DND-41 (cell line): ENCODE results near the gene SLC18A3.

Experiments used
- ATAC-seq: fragments of 200-7000 bp; cut with Tn5 transposase; 3 replicates; pipeline ENCODE4 v1.9.1; 2021; ENCODE audit warnings: low read depth; ENCODE audit not compliant: insufficient read depth
- DNase-seq: peaks from one replicate; pipeline ENCODE4 v3.0.0-alpha.2; 2020
- H2AFZ ChIP-seq: 2 replicates; pipeline ENCODE4 v1.6.0; 2012; ENCODE audit warnings: low read depth, low read length
- H3K27ac ChIP-seq: 2 replicates; pipeline ENCODE4 v1.5.1; 2012; ENCODE audit warnings: low read length, inconsistent platforms
- H3K27me3 ChIP-seq: fragments of 200-600 bp; sonication (generic); 2 replicates; pipeline ENCODE4 v1.6.0; 2012; ENCODE audit warnings: low read length, mild to moderate bottlenecking, inconsistent platforms; ENCODE audit not compliant: insufficient read depth, poor library complexity
- H3K36me3 ChIP-seq: 2 replicates; pipeline ENCODE4 v1.5.1; 2012; ENCODE audit warnings: low read length, inconsistent platforms; ENCODE audit not compliant: insufficient read depth
- H3K4me1 ChIP-seq: 2 replicates; pipeline ENCODE4 v1.5.1; 2012; ENCODE audit warnings: mild to moderate bottlenecking, low read length; ENCODE audit not compliant: insufficient read depth
- H3K4me2 ChIP-seq: 2 replicates; pipeline ENCODE4 v1.6.0; 2012; ENCODE audit warnings: mild to moderate bottlenecking, moderate library complexity, low read length, inconsistent platforms; ENCODE audit not compliant: insufficient read depth
- H3K4me3 ChIP-seq, 2 experiments: fragments of 200-600 bp in 1 of 2; shearing (Covaris generic) in 1 of 2; 2 replicates each; pipeline ENCODE4 v1.5.1; 2012 to 2016; ENCODE audit warnings: inconsistent platforms in 2 of 2, low read length in 2 of 2, mild to moderate bottlenecking in 2 of 2, low read depth in 1 of 2, moderate library complexity in 1 of 2
- H3K79me2 ChIP-seq: 2 replicates; pipeline ENCODE4 v1.6.0; 2012; ENCODE audit warnings: low read length, inconsistent platforms; ENCODE audit not compliant: insufficient read depth
- H3K9ac ChIP-seq: 2 replicates; pipeline ENCODE4 v1.6.0; 2012; ENCODE audit warnings: low read depth, mild to moderate bottlenecking, inconsistent platforms, low read length, moderate library complexity
- H3K9me3 ChIP-seq: 2 replicates; pipeline ENCODE4 v1.5.1; 2012; ENCODE audit warnings: low read length, moderate library complexity, mild to moderate bottlenecking, inconsistent platforms; ENCODE audit not compliant: insufficient read depth, severe bottlenecking
- H4K20me1 ChIP-seq: 2 replicates; pipeline ENCODE4 v1.6.0; 2012; ENCODE audit warnings: low read length; ENCODE audit not compliant: insufficient read depth
- CTCF ChIP-seq: IDR thresholded peaks from 2 replicates; pipeline ENCODE4 v1.5.1; 2012; ENCODE audit warnings: borderline replicate concordance, low read length, moderate library complexity, mild to moderate bottlenecking; ENCODE audit not compliant: poor library complexity, severe bottlenecking; ENCODE audit errors: extremely low read depth
- EZH2 ChIP-seq: IDR thresholded peaks from 3 replicates; pipeline ENCODE4 v1.6.1; 2012; ENCODE audit warnings: borderline replicate concordance, low read depth, mild to moderate bottlenecking, moderate library complexity, low read length, inconsistent platforms; ENCODE audit not compliant: severe bottlenecking

The SLC18A3 gene

GRCh38 chr10:49601857-49602256 is 8.3 kb upstream of the SLC18A3 start:
- DNase-seq = no peak

GRCh38 chr10:49602380-49603023 is 7.6 kb upstream of the SLC18A3 start:
- no peak overlapping the region for H2AFZ ChIP-seq
- TF ChIP-seq EZH2 (no peak), CTCF (no peak)

More at GRCh38 chr10:49601857-49602256, 8.3 kb upstream of the SLC18A3 start:
- no peak for ATAC-seq
- Histone ChIP-seq H3K79me2 (no peaks in the 10 kb centered on the region), H3K4me3 (no peak overlapping the region), H3K27me3 (no peaks in the 10 kb centered on the region), H3K36me3 (no peaks in the 10 kb centered on the region), H3K4me1 (peaks cover 6% of the 10 kb centered on the region), H3K4me2 (no peak overlapping the region), H3K9me3 (no peaks in the 10 kb centered on the region), H3K27ac (no peak overlapping the region), H2AFZ (no peak overlapping the region), H3K9ac (no peak overlapping the region), H4K20me1 (no peaks in the 10 kb centered on the region)
- no peak for TF ChIP-seq CTCF

GRCh38 chr10:49605216-49605938 is 4.7 kb upstream of the SLC18A3 start:
- peak; percentile 1 for DNase-seq
- H3K36me3 ChIP-seq = no peaks in the 10 kb centered on the region
- no peak for TF ChIP-seq CTCF
- TF ChIP-seq EZH2 = no peak
- peaks cover 7% of the 10 kb centered on the region for H4K20me1 ChIP-seq
- H3K4me2 ChIP-seq = no peak overlapping the region
- H2AFZ ChIP-seq = no peak overlapping the region
- H3K9ac ChIP-seq = no peak overlapping the region
- no peak overlapping the region for H3K27ac ChIP-seq
- peaks cover 11% of the 10 kb centered on the region for H3K4me1 ChIP-seq
- H3K27me3 ChIP-seq = no peaks in the 10 kb centered on the region
- H3K9me3 ChIP-seq = no peaks in the 10 kb centered on the region
- H3K4me3 ChIP-seq = no peak overlapping the region
- no peaks in the 10 kb centered on the region for H3K79me2 ChIP-seq
- ATAC-seq = no peak

More at GRCh38 chr10:49602380-49603023, 7.6 kb upstream of the SLC18A3 start:
- H3K4me3 ChIP-seq = no peak overlapping the region
- no peaks in the 10 kb centered on the region for H3K27me3 ChIP-seq
- no peak overlapping the region for H3K27ac ChIP-seq
- no peaks in the 10 kb centered on the region for H3K79me2 ChIP-seq
- no peaks in the 10 kb centered on the region for H3K36me3 ChIP-seq
- no peak overlapping the region for H3K9ac ChIP-seq
- peaks cover 11% of the 10 kb centered on the region for H3K4me1 ChIP-seq
- no peak for DNase-seq
- no peak for ATAC-seq
- H4K20me1 ChIP-seq = peaks cover 5% of the 10 kb centered on the region
- no peaks in the 10 kb centered on the region for H3K9me3 ChIP-seq
- no peak overlapping the region for H3K4me2 ChIP-seq
